Cardiac fibroblast (primary cell): Measurements from ENCODE around the gene ACADS.

Experiments
- DNase-seq, 2 donors: peaks; one replicate each; pipeline versions ENCODE4 v3.0.0 to v3.0.0-alpha.2; 2010; ENCODE audit warnings: low read depth in 2 of 2
- H3K4me3 ChIP-seq, 2 donors: replicated peaks in 1 of 2; 1 replicate in 1 of 2; 2 replicates in 1 of 2; pipeline ENCODE4 v1.5.1; 2011; ENCODE audit warnings: low read depth in 2 of 2, low read length in 2 of 2, mild to moderate bottlenecking in 2 of 2, moderate library complexity in 1 of 2
- CTCF ChIP-seq: IDR thresholded peaks from one replicate; pipeline ENCODE4 v1.5.1; 2011; ENCODE audit warnings: low read depth, mild to moderate bottlenecking, low read length, inconsistent platforms

The ACADS gene

GRCh38 chr12:120736404-120737331 lies 11.0 kb downstream of the ACADS start:
- TF ChIP-seq CTCF, result no peak
- no peak overlapping the region for H3K4me3 ChIP-seq
- DNase-seq, result no peak

- peak; percentile 15 to 17 for DNase-seq
- H3K4me3 ChIP-seq, result no peak overlapping the region
- TF ChIP-seq CTCF, result peak; percentile 44
These were observed 12.1 kb downstream of the ACADS start for GRCh38 chr12:120737557-120738251.

GRCh38 chr12:120738252-120739030 lies 12.8 kb downstream of the ACADS start:
- no peak for TF ChIP-seq CTCF
- H3K4me3 ChIP-seq, result no peak overlapping the region
- no peak for DNase-seq

GRCh38 chr12:120739031-120739762 lies 13.6 kb downstream of the ACADS start:
- no peak for DNase-seq
- no peak for TF ChIP-seq CTCF

GRCh38 chr12:120739821-120740613 lies 14.4 kb downstream of the ACADS start:
- no peak for TF ChIP-seq CTCF

More at GRCh38 chr12:120739031-120739762, 13.6 kb downstream of the ACADS start:
- no peak overlapping the region for H3K4me3 ChIP-seq

GRCh38 chr12:120740871-120741270 lies 15.2 kb downstream of the ACADS start:
- TF ChIP-seq CTCF, result no peak
- no peak for DNase-seq

More at GRCh38 chr12:120739821-120740613, 14.4 kb downstream of the ACADS start:
- no peak for DNase-seq
- H3K4me3 ChIP-seq, result no peak overlapping the region

More at GRCh38 chr12:120740871-120741270, 15.2 kb downstream of the ACADS start:
- no peak overlapping the region for H3K4me3 ChIP-seq
